Prostate gland (tissue), 2 donors: Measurements from ENCODE around the gene TSFM. TPM values are rescaled to one million over a fixed set of nuclear protein-coding genes. Genes with fewer than 3 reads are reported as not detected.

Source experiments
- DNase-seq: peaks from one replicate; pipeline ENCODE4 v3.0.0-alpha.2; 2019; ENCODE audit warnings: low spot score
- H3K27ac ChIP-seq, 2 donors: fragments of 200-600 bp; sonication (generic); 2 replicates each; pipeline ENCODE4 v1.5.1; 2017 to 2019
- H3K27me3 ChIP-seq: fragments of 200-600 bp; sonication (generic); replicated peaks from 2 replicates; pipeline ENCODE4 v1.5.1; 2019; ENCODE audit not compliant: insufficient read depth
- H3K36me3 ChIP-seq, 2 donors: fragments of 200-600 bp; sonication (generic); 1 replicate in 1 of 2; 2 replicates in 1 of 2; pipeline versions ENCODE4 v1.5.1 to v1.8.1; 2017 to 2019
- H3K4me1 ChIP-seq: fragments of 200-600 bp; sonication (generic); replicated peaks from 2 replicates; pipeline ENCODE4 v1.5.1; 2019
- H3K4me3 ChIP-seq, 2 donors: fragments of 200-600 bp; sonication (generic); 2 replicates each; pipeline ENCODE4 v1.5.1; 2017 to 2019
- H3K9me3 ChIP-seq: fragments of 200-600 bp; sonication (generic); 2 replicates; pipeline ENCODE4 v1.5.1; 2017
- POLR2A ChIP-seq: fragments of 450-650 bp; IDR thresholded peaks from one replicate; pipeline ENCODE4 v1.6.1; 2016; ENCODE audit warnings: antibody characterized with exemption, mild to moderate bottlenecking
- POLR2AphosphoS5 ChIP-seq: sonication (generic); formaldehyde crosslinking; IDR thresholded peaks from one replicate; pipeline ENCODE4 v1.6.1; 2017; ENCODE audit warnings: antibody characterized with exemption
- WGBS: methylation state at CpG from one replicate; pipeline ENCODE4 v1.1.5; 2018; 5-methylcytosine and 5-hydroxymethylcytosine counted together
- intact Hi-C: fragments of 100-400 bp; cut with DNase I; formaldehyde crosslinking; loops from one replicate; pipeline ENCODE4 v1.14.2; 2022
- total RNA-seq, 2 donors: library from RNA; depleted of rRNA; stranded (reverse); fragments of >200 nt; gene quantifications; one replicate each; pipeline ENCODE4 v1.1.0, GENCODE V29; 2016
- TF ChIP-seq, protein P1 (sequence below), 4 experiments: fragments of 200-600 bp in 2 of 4; fragments of 450-650 bp in 2 of 4; sonication (generic) in 2 of 4; IDR thresholded peaks; 1 replicate in 3 of 4; 2 replicates in 1 of 4; pipeline ENCODE4 v1.5.1; 2016 to 2019; ENCODE audit warnings: antibody characterized with exemption in 4 of 4, mild to moderate bottlenecking in 2 of 4, moderate library complexity in 2 of 4

The TSFM gene
- total RNA-seq, 2 donors from 2014 or later = 24.3 to 39.6 TPM

DNA sequence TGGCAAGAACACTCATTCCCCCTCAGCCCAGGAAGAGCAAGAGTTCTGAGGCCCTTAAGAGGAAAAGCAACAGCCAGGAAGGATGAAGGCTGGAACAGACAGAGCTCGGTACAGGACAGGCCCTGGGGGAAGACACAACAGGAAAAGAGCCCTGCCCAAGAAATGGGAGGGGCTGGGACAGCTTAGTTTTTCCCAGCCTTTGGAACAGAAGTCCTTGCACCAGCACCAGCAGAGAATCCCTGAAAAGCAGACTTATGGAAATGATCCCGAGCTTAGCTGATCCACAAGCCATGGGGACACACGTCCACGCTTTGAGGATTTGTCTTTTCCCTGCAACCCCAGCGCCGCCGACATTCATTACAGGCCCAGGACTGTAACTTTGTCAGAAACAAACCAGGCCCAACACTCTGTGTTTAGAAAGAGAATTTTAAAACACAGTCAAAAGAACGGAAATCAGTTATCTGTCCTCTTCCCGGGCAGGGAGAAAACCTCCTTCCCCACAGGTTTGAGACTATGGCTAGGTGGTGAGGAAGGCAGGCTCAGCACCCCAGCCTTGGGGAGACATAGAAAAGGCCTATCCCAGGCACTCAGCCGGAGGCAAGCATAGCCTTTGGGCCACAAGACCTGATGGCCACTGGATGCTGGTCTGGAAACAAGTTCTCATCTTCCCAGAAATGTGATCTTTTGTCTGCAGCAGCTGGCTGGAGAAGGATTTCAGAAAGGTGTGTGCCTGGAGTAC lies 40.0 kb downstream of the TSFM start:
- 84% methylated on average over 10 of the region's 10 CpGs for WGBS
- H3K27me3 ChIP-seq = no peaks in the 10 kb centered on the region
- H3K9me3 ChIP-seq = no peaks in the 10 kb centered on the region
- H3K4me3 ChIP-seq = no peak overlapping the region
- no peak for TF ChIP-seq POLR2A
- TF ChIP-seq POLR2AphosphoS5 = no peak
- TF ChIP-seq, protein P1, sequence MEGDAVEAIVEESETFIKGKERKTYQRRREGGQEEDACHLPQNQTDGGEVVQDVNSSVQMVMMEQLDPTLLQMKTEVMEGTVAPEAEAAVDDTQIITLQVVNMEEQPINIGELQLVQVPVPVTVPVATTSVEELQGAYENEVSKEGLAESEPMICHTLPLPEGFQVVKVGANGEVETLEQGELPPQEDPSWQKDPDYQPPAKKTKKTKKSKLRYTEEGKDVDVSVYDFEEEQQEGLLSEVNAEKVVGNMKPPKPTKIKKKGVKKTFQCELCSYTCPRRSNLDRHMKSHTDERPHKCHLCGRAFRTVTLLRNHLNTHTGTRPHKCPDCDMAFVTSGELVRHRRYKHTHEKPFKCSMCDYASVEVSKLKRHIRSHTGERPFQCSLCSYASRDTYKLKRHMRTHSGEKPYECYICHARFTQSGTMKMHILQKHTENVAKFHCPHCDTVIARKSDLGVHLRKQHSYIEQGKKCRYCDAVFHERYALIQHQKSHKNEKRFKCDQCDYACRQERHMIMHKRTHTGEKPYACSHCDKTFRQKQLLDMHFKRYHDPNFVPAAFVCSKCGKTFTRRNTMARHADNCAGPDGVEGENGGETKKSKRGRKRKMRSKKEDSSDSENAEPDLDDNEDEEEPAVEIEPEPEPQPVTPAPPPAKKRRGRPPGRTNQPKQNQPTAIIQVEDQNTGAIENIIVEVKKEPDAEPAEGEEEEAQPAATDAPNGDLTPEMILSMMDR (IDR thresholded peaks at IDR 0.05) = no peak
- no peak for DNase-seq
- peaks cover 27 to 54% of the 10 kb centered on the region in 2 donors for H3K36me3 ChIP-seq
- intact Hi-C loops = no loop called here
- peak overlapping the region in 1 of 2 donors; percentile 38 for H3K27ac ChIP-seq
- no peaks in the 10 kb centered on the region for H3K4me1 ChIP-seq

DNA sequence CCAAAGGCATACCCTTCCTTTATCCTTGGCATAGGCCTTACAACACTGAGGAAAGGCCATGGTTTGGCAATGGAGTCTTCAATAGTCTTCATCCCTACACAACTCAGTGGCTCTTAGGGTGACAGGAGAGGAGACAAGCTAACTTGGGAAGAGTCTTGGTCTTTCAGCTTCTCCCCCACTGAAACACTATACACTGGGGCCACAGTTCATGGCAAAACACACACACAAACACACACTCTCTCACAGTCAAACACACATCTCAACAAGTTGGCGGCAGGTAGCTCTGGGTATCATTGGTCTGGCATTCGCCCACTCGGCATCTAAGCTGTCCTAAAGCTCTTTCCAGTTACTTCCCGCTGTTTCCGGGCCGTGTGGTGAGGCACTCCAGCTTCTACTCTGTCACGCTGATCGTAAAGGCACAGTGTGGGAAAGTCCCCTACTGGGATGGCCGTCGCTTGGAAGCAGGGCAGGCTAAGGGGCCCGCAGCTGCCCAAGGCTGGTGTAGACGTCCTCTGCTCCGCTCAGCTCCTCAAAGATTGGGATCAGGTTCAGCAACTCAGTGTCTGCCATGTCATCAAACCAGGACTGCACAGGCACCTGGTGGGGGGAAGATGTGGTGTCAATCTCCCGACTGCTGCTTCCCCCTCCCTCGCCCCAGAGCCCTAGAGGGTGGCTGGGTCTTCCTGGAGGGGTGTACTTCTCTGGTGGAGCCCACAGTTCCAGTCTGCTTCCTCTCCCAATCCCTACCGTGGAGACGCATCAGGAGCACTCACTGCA lies 40.7 kb downstream of the TSFM start:
- H3K4me3 ChIP-seq = no peak overlapping the region
- no peaks in the 10 kb centered on the region for H3K4me1 ChIP-seq
- intact Hi-C loops = no loop called here
- DNase-seq = no peak
- TF ChIP-seq, protein P1 (IDR thresholded peaks at IDR 0.05) = no peak
- TF ChIP-seq POLR2A (no peak), POLR2AphosphoS5 (no peak)
- WGBS = 72% methylated on average over 17 of the region's 17 CpGs
- H3K36me3 ChIP-seq = peaks cover 31 to 58% of the 10 kb centered on the region in 2 donors
- H3K27me3 ChIP-seq = no peaks in the 10 kb centered on the region
- peak overlapping the region in 1 of 2 donors; percentile 38 for H3K27ac ChIP-seq
- no peaks in the 10 kb centered on the region for H3K9me3 ChIP-seq

DNA sequence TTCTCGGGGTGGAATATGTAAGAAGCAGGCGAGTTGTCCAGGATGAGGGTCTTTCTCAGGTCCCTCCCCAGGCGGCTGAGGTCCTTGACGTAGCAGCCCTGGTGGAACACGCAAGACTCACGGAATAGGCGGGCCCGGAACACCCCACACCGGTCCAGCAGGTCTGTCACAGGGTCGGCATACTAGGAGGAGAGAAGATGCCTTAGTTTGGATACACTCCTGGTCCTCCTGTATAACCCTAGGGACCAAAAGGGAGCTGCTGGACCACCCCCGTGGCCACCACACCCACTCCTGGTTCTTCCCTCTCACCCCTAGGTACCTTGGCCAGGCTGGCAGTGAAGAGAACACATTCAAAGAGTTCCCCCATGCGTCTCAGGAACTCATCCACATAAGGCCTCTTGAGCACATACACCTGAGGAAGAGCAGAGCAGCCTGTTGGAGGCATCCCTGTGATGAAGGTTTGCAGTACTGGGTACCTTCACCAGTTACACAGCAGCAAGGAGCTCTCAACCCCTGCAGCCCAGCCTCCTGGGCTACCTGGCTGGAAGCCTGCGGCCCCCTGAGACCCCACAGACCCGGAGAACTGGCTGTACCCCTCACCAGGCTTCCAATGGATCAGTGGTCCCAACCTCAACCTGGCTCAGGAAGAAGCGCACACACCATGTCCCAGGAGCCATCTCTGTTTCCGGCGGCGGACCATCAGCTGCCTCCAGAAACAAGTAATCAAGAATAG lies 41.5 kb downstream of the TSFM start:
- no peak overlapping the region for H3K27ac ChIP-seq
- no peak overlapping the region for H3K4me3 ChIP-seq
- peaks cover 31 to 58% of the 10 kb centered on the region in 2 donors for H3K36me3 ChIP-seq
- WGBS = 90% methylated on average over 18 of the region's 18 CpGs
- H3K4me1 ChIP-seq = no peaks in the 10 kb centered on the region
- intact Hi-C loops = no loop called here
- no peak for TF ChIP-seq POLR2A
- TF ChIP-seq, protein P1 (IDR thresholded peaks at IDR 0.05) = no peak
- TF ChIP-seq POLR2AphosphoS5 = no peak
- no peaks in the 10 kb centered on the region for H3K27me3 ChIP-seq
- H3K9me3 ChIP-seq = no peaks in the 10 kb centered on the region
- no peak for DNase-seq

DNA sequence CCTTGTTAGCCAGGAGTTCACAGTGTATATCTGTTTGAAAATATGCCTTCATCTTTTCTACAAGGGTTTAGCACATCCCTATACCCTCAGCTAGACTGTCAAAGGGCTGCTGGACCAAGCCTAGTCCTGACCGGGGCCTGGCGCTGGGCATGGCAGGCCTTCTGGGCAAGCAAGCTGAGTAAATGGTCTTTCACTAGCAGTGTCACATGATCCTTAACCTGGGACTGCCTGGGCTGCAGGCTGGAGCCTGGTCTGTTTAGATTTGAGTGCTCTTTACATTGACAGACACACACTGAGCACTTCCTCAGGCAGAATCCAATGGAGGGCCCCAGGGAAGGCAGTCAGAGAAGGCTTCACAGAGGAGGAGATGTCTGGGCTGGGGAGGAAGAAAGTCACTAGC lies 42.9 kb downstream of the TSFM start:
- Histone ChIP-seq H3K36me3 (peaks cover 31 to 58% of the 10 kb centered on the region in 2 donors), H3K27me3 (no peaks in the 10 kb centered on the region), H3K4me1 (no peaks in the 10 kb centered on the region), H3K9me3 (no peaks in the 10 kb centered on the region), H3K4me3 (no peak overlapping the region), H3K27ac (no peak overlapping the region)
- intact Hi-C loops = loop anchor here (5.0 kb wide), 1 partner anchor 43 kb away; the partner anchor contains the start of gene TSFM
- WGBS = 100% methylated on average over 2 of the region's 2 CpGs
- DNase-seq = no peak
- no peak for TF ChIP-seq POLR2AphosphoS5
- TF ChIP-seq, protein P1 (IDR thresholded peaks at IDR 0.05) = no peak
